Suppressor macrophage treated with lipopolysaccharide for 1 hour (primary cell): ENCODE measurements around the gene EIF3I.
A peak's percentile ranks its signal among the peaks of the same experiment; 100 is the strongest.

Experiments used
- DNase-seq, 3 donors: peaks; one replicate each; pipeline ENCODE4 v3.0.0-alpha.2; 2020 to 2022

The EIF3I gene

DNA sequence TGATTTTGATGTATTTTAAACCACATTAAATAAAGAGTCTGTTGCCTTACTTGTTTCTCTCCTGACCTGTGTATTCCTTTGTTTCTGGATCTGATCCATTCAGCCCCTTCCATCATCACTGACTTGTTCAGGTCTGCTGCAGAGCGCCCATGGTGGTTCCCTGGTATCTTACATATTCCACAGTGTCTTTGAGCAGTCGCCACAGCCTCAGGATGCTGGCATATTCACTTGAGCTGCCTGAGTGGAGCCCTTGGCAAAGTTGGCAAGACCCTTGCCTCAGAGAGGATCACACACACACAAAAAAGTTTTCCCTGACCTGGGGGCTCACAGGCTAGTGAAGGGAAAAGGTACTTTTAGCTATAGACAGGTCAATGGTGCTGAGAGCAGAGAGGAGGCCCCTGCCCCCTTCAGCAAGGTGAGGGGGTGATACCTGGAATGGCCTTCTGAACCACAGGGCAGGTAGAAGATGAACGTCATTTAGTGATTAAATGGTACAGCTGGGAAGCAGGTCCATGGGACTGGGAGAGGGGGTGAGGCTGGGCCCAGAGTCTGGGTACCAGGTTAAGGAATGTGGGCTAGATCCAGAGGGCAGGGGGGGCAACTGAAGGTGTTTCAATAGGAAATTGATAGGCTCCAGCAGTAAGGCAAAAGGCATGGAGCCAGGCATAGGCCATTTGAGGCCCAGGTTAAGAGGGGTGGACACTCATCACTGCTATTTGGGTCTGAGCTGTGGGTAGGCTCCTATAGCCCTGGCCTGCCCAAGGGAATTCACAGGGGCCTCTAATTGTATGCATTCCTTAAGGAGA is 23.8 kb upstream of the EIF3I start:
- DNase-seq = no peak

DNA sequence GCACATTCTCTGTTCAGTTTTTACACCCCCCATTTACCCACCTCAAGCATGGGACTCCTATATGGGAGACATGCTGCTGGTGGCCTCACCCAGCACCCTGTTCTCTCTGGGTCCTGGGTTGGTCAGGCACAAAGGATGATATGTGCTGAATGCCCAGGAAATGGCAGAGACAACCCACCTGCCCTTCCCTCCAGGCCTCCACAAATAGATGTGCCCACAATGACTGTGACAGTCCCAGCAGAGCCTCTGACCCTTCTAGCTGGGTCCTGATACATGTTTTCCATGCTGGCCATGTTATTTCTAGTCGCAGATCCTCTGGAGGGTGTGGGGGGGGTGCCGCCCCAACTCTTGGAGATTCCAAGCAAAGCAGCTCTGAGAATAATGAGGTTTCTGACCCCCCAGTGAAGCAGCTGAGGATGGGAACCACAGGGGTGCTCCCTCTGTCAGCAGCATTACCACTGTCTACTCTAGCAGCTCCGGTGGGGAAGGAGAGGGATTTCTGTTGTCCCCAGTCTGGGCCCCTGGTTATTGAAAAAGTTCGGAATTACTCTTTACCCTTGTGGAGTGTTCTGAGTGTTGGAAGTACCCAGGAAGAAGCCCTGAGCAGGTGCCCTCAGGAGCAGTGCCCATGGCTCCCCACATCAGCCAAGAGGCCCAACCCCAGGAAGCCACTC is 23.0 kb upstream of the EIF3I start:
- DNase-seq = no peak

DNA sequence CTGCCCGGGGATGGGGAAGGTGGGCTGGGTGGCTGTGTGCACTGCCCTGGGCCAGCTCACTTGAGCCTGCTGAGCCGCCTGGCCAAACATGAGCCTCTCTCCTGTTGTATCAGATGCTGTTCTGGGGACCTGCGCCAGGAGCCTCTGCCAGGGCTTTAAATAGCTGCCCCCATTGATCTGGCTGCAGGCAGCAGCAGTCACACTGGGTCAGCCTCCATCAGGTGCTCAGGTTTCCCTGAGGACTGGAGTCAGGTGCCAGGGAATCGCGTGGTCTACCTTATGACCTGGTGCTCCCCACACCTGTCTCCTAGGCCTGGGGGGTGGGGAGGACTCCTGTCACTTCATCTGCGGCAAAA is 22.5 kb upstream of the EIF3I start:
- DNase-seq = no peak

DNA sequence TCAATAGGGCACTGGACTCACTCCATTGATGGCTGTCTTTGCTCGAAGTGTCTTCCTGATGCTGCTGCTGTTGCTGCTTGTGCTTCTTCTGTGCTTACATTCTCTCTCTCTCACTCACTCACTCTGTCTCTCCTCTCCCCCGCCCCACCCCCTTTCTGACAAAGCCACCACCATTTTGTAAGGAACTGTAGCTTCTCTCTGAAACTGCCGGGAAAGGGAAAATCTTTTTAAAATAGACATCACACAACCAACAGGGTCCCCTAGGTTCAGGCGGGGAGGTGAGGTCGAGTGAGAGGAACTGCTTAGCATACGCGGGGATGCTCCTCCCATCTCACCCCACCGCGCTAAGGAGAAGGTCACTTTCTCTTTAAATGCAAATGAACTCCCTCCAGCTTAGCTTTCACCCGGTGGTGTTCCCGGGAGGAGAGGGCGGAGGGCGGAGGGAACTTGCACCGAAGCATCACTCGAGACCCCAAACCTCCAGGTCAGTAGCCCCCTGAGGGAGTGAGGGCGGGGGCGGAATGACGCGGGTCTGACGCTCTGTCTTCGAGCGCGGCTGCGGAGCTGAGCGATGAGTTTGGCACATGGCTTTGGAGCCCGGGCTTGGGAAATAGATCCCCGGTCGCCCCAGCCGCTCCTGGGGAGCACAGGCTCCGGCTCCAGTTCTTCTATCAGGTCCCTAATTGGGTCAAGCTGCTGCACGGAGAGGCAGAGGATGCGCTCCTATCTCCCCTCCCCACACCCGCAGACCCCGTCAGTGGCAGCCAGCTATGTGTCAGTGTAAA is 21.8 kb upstream of the EIF3I start, which contains the start of gene CCDC28B:
Gene CCDC28B (plus strand): TSS at position 370 of the 785 bp plus-strand sequence. CDS start 1,341 bp downstream, outside the sequence.
- peak in 2 of 3 donors; percentile 36 to 55 for DNase-seq

DNA sequence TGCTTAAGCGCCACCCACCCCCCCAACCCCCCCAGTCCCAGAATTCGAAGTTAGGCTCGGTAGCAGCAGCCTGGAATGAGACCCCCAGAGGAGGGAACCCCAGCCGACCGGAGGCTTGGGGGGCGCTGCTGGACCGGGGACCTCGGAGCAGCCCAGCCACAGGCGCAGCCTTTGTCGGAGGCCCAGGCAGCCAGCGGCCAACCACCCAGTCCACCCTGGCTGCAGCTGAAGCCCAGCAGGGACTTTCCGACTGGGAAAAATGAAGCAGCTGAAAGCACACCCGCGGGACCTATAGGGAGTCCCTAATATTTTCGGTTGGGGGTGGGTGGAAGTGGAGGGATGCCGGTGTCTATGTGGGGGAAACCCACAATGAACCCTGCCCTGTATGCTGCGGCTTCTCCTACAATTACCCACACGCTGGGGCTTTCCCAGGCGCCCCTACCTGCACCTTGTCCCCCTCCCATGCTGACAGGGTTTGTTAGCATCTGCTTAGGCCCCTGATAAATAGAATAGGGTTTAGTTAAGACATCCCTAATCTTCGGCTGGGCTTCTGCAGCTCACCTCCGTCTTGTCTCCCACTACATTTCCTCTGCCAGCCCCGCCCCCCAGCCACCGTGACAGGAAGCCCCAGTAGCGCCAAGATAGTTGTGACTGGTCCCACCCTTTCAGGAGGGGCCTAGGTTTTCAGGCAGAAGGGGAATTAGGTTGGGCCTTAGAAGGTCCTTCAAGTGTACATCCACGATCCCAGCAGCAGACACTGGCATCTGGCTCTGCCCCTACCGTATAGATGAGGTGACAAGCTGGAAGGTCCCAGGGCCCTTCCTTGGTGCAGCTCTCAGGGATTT is 21.0 kb upstream of the EIF3I start:
- DNase-seq = peak; percentile 82 to 89 (median 86)

DNA sequence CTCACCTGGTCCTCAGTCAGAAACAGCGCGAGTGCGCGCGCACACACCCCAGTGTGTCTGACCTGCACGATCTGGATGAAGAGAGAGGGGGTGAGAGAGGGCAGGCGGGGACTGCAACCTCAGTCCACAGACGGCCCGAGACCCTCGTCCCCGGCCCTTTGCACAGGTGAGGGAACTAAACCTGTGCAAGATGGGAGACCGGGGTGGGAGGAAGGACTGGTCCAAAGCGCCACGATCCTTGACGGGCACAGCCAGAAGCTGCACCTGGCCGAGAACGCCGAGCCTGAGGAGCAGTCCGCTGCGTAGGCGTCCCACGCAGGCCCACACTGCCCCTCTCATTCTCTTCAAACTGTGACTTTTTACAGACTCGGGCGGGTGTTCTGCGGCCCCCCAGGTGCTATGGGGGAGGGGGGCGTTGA is 17.3 kb upstream of the EIF3I start:
- DNase-seq = no peak

DNA sequence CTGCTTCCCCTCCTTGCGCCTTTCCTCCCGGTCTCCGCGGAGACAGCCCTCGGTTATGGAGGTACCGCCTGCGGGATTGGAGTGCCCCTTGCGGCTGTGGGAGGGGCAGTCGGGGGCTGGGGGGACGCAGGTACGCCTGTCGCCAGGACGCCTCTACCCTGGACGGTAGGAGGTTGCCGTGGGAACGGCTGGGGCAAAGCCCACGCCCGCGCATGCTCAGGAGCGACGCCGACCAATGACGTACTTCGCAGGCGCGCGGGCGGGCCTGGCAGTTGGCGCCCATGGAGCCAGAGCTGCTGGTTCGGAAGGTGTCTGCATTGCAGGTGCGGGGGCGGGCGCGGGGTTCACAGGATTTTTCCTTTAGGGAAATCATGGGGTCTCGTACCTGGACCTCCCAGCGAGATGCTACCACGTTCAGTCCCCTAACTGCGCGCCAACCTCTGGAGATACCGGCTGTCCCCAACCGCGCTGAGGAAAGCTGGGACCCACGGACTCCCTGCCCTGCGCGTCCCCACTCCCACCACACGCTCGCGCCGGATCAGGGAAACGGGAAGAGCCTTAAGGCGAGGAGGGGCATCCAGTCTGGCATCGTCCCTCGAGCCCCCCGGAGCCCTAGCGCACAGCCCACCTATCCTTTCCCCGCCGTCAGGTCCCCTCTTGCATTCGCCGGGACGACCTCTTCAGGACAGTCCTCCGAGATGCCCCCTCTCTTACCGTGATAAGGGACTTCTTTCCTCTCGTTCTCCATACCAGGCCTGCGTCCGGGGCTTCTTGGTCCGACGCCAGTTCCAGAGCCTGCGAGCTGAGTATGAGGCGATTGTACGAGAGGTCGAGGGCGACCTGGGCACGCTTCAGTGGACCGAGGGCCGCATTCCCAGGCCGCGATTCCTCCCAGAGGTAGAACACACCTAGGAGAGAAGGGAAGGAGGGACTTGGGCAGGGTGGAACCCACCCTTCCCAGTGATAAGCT is 16.5 kb upstream of the EIF3I start, which contains the start of gene IQCC:
Gene IQCC (plus strand): TSS at position 271 of the 970 bp plus-strand sequence. CDS start 11 bp downstream, at position 282.
- DNase-seq = peak; percentile 82 to 93 (median 91)

DNA sequence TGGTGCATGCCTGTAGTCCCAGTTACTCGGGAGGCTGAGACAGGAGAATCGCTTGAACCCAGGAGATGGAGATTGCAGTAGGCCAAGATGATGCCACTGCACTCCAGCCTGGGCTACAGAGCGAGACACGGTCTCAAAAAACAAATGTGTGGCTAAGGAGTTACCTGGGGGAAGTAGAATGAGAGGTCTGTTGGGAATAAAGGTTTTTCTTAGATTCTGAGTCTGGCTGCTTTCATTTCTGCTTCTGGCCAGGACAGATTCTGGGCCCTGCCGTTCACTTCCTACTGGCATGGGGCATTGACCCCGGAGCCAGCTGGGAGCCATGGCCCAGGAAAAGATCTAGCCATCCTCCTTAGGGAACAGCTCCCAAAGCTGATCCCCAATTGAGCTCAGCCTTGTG is 13.7 kb upstream of the EIF3I start:
- no peak for DNase-seq

DNA sequence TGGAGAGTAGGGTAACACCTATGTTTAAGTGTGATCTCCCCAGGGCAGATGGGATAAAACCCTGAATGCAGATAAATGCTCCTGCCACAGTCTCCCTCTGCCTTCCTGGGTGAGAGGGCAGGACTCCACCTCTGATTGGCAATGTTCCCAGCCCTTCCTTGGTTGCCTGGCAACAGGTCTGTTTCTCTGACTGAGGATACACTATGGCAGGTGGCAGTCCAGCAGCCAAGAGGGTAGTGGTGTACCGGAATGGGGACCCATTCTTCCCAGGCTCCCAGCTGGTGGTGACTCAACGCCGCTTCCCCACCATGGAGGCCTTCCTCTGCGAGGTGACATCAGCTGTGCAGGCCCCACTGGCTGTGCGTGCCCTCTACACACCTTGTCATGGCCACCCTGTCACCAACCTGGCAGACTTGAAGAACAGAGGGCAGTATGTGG is 13.3 kb upstream of the EIF3I start, which contains the start of gene DCDC2B:
Gene DCDC2B (plus strand): TSS at position 199 of the 438 bp plus-strand sequence. CDS start 5 bp downstream, at position 204.
- no peak for DNase-seq

DNA sequence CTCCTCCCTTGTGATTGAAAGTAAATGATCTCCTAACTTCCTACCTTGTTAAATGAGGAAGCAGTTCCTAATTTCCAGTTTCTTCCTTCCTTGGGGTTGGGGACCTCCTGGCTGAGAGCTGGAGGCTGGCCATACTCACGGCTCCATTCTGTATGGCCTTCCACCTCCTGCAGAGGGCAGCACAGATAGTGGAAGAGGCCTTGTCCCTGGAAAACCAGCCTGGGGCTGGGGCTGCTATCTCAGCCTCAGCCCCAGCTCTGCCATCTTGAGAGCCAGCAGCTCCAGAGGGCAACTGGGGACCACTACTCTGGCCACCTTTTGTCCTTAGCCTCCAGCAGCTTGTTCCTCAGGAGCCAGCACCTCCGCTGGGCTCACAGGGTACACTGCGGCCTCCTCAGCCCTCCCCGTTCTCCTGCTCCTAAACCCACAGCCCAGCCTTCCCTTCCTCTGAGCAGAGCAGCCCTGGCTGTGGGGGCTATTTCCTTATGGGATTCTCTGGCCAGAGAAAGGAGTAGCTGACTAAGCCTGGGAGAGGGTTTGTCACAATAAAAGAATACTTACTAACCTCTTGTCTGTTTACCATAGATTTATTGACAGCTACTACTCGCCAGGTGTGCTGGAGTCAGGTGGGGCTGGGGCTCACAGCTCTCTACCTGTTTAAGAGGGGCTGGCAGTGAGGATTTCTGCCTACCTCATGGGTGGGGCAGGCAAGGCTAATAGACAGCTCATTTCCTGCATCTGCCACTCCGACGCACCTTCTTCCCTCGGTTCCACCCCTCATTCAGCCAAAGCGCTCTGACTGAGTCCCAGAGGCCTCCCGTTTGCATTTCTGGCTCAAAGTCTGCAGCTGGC is 6.4 kb upstream of the EIF3I start:
- peak; percentile 76 to 80 (median 78) for DNase-seq

DNA sequence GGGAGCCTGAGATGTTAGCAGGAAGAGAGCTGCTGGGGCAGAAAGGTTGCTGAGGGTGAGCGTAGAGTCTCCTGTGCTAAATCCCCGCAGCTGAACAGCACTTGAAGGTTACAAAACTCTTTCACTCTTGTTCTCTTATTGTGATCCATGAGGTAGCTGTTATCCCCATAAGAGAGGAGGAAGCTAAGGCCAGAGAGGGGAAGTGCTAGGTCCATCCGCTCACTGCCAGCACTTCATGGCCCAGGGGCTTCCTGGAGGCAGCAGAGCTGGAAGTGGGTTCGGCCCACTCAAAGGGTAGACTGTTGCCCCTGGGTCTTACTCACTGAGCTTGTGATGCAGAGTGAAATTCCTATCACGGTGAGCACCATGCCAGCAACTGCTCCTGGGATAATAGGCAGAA is 5.6 kb upstream of the EIF3I start:
- DNase-seq = peak in 2 of 3 donors; percentile 24 to 33

DNA sequence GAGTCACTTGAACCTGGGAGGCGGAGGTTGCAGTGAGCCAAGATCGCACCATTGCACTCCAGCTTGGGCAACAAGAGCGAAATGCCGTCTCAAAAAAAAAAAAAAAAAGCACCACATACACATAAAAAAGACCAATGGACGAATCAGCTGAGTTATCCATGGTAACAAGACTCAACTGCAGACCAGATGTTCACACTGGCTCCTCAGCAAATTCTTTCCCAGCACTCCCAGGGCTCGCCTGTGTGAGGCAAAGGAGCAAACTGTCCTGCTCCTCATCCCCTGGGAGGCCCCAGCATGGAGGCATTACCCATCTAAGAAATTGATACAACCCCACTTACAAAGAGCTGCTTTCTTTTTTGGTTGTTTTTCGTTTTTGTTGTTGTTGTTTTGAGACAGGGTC is 3.2 kb upstream of the EIF3I start:
- no peak for DNase-seq

DNA sequence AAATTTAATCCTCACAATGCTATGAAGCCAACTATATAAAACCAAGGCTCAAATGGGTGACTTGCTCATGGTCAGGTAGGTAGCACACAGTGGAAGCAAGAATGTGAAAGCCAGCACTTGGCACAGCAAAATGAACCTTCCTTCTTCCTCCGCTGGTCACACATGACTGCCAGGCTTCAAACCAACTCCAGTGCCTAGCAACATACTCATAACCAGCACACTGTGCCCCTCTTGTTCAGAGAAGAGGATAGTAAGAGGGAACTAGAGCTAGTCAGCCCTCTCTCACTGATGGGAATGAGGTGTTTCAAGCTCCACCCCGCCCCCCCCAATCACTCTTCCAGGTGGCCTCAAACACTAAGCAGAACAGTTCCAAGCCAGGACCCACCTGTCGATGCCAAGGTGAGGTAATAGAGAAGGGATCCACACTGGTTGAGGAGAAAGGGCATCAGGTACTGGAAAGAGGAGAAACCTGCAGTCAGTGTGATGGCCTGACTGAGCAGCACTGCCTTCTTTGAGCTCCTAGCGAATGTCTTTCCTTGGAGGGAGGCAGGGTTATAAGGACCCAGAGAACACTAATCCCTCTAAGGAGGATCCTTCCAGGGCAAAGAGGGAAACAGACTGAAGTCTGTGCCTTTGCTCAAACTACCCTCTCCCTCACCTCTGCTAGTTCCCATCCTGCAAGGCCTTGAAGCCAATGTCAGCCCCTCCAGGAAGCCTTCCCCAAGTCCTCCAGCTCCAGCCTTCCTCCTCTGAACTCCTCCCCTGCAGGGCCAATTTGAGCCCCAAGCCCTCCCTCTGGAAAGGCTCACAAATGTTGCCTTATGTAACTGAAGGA is 1.2 kb upstream of the EIF3I start:
- DNase-seq = no peak

DNA sequence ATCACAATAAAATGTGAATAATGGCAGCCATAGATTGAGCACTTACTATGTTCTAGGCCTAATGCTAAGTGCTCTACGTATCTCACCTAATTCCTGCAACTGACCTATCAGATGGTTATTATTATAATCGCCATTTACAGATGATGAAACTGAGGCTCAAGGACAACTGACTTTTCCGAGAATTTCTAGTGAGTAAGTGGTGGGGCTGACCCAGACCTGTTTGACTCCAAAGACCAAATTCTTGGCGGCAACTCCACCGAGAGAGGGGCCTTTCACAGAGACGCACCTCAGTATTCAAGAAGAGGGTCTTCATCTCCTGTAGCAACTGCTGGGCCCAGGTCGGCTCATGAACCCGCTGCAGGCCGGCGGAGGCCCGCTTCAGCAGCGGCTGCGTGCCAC is 627 bp upstream of the EIF3I start:
- DNase-seq = no peak

DNA sequence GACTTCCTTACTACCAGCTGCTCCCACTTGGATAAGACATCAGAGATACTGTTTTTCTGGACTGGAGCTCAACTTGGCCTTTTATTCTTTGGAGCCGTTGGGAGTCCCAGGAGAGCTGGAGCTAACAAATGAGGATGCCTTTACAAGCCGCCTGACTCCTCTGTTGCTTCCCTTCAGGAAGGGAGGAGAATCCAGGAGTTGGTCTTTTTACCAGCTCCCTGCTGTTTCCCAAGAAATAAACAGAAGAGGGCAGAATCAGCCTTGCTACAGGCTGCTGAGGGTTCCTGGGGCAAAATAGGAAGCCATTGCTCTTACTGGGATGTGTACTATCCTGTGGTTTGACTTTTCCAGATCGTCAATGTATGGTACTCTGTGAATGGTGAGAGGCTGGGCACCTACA is 1.5 kb downstream of the EIF3I start:
- no peak for DNase-seq

DNA sequence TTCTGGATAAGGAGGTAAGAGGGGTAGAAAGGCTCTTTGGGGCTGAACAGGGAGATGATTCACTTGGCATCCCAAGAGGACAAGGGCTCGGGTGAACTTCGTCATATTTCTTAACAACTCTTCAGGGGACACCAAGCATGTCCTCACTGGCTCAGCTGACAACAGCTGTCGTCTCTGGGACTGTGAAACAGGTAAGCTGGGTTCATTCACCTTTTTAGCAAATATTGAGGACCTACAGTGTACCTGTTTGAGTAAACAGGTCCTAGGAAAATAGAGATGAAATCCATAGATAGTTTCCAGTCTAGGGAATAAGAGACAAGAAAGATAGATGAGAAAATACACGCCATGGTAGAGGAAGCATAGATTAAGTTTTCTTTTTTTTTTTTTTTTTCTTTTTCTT is 2.1 kb downstream of the EIF3I start:
- no peak for DNase-seq

DNA sequence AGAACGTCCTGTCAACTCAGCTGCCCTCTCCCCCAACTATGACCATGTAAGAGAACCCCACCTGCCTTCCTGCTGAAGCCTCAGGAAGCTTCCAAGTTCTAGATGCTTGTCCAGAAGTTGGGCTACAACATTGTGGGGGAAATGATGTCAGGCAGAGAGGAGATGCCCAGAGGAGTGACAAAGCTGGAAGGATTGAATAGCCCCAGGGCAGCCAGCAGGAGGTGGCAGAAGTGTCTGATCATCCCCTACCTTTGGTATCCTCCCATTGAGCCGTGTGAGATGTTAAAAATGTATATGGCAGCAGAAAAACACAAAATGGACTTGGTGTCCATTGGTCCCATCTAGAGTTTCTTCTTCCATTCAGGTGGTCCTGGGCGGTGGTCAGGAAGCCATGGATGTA is 6.6 kb downstream of the EIF3I start:
- DNase-seq = no peak

DNA sequence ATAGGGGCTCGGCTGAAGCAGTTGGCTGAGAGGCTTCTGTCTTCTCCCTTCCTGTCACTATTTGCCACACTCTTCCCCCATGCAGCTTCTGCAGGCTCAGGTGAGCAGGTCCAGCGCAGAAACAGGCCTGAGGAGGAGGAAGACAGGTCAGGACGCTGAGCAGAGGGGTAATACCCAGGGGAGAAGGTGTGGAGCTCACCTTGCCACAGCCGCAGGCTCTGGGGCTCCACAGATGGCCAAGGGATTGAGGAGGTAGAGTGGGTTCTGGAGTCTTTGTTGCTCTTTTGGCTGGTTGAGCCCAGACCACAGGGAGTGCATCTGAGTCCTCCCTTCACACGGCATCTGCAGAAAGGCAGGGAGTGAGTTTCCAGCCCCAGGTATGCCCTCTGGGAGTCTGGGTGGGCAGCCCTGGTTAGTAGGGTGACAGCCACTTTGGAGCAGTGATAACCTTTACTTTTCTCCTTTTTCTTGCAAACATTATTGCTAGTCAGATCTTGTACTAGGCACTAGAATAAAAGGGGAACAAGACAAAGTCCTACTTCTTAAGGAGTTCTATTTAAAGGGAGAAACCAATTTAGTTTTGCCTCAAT is 9.7 kb downstream of the EIF3I start:
- DNase-seq = peak in 1 of 3 donors; percentile 15
